ENCODE results near the gene SSTR5.

GRCh38 chr16:1117926-1118325 lies 45.4 kb downstream of the SSTR5 start:
- TF ChIP-seq POLR2A (IDR thresholded peaks at IDR 0.05) = no peak
- TF ChIP-seq CTCF (IDR thresholded peaks at IDR 0.05) = no peak

All from heart left ventricle (tissue), 13 donors.